HG03066 (cell line): Measurements from ENCODE around the gene CPVL.

Experiments
- ATAC-seq: cut with Tn5 transposase; IDR thresholded peaks from one replicate; pipeline ENCODE4 v1.9.1; 2021; ENCODE audit warnings: low read depth; ENCODE audit not compliant: unreplicated experiment

CPVL gene

GRCh38 chr7:28984631-28985030 is 161.7 kb downstream of the CPVL start:
- ATAC-seq = no peak

DNA sequence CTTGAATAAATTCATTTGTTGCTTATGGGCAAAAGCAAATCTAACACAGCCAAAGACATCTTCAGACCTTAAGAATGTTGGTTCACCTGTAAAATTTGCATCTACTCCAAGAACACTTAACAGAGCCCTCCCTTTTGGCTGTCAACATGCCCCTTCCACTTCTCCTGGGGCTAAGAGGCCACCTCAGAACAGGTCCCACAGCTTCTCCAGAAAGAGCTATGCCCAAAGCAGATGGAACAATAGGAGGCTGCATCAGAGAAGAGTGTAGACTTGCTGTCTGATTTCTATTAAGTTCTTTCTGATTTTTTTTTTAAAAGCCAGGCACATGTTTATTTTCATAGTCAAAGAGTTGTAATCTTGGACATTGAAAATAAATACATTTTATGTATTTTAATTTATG is 162.1 kb downstream of the CPVL start:
- no peak for ATAC-seq

GRCh38 chr7:28983396-28984190 is 162.7 kb downstream of the CPVL start:
- no peak for ATAC-seq

- no peak for ATAC-seq
Measured at GRCh38 chr7:28981161-28981465, 165.2 kb downstream of the CPVL start.

- no peak for ATAC-seq
Measured at GRCh38 chr7:28980451-28981160, 165.7 kb downstream of the CPVL start.

GRCh38 chr7:28979776-28980175 is 166.6 kb downstream of the CPVL start:
- ATAC-seq = no peak

GRCh38 chr7:28977881-28978280 is 168.5 kb downstream of the CPVL start:
- ATAC-seq = no peak

DNA sequence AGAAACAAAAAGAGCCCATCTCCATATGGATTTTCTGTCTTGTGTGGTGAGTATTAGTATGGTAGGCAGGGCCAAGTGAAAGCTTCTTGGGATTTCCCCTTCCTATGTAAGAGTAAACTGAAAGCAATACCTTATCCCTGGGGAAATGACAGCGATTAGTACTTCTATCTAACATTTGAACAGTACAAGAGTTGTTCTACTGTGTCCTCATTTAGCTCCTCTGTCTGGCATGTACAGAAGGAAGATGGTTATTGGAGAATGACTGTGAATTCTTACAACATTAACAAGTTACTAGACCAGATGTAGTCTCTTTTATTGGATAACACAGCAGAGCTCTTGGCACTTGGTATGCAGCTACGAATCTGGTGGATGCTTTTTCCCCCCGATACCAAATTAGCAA is 170.3 kb downstream of the CPVL start:
- no peak for ATAC-seq

DNA sequence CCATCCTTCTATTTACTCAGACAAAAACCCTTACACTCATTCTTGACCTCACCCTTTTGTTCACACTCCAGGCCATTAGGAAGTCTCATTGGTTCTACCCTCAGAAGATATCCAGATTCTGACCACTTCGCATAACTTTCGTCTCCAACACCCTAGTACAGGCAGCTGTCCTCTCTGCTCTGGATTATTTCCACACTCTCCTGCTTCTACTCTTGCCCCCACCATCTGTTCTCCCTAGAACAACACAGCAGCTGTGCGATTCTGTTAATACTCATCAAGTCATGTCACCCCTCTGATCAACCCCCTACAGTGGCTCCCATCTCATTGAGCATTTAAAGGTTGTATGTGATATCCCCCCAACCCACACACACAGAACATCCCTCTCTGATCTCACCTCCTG is 172.7 kb downstream of the CPVL start:
- no peak for ATAC-seq

GRCh38 chr7:28964056-28964455 is 182.3 kb downstream of the CPVL start:
- no peak for ATAC-seq

DNA sequence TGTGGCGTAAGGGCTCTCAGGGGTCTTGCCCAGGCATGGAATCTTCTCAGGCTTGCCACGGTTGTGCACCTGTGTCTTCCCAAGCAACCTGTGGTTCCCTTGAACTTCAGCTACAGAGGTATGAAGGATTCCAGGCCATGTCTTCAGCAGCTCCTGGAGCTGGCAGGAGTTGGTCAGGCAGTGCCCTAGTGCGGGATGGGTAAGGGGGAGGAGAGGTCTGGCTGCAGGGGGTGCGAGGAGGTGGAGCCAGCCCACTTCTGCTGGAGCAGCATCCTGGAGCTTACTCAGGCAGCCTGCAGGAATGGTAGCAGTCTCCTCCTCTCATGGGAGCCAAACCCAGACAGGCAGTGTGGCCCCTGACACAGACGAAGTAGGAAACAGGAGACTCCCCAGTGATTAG is 184.4 kb downstream of the CPVL start:
- ATAC-seq = no peak

DNA sequence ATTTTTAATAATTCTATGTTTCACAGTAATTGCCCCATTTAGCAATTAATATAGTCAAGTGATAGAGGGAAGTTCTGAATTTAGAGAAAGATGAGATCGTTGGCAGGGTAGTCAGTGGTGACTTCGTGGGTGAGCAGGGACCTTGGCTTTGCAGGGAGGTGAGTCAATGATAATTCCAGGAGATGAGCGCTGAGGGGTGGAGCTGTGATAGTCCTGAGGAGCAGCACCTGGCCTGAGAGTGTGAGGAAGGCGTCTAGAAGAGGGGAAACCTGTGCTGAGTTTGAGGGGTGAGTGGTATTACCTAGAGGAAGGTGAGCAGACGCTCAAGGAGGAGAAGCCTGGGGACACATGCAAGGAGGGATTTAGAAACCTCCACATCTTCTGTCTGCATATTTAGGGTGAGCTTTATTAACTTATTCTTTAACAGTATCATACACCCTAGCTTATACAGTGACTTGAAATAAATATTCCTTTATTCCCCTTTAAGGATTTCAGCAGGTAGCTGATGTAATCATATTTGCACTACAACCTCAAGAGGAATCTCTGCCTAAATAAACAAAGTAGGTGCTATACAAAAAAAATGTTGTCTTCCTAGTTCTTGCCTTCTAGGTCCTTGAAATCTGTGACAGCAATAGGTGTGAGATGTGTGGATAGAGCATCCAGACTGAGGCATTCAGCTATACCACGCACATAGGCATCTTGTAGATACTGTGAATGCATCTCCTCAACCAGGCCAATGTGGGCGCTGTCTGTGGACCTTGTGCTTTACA is 186.1 kb downstream of the CPVL start:
- ATAC-seq = no peak

DNA sequence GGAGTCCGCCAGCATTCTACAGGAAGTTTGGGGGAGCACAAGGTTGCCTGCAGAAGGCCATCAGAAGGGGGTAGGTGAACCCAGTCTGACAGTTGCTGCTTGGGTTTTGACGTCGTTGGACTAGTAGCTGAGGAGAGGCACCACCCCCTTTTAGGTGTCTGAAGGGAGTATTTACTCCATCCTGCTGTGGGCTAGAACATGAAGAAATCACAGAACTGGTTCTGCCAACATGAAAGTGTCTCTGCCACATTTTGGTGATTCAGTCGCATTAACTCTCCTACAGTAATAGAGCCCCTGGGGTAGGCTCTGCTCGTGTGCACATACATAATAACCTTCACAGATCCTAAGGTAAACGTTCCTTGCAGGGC is 187.4 kb downstream of the CPVL start:
- ATAC-seq = no peak

DNA sequence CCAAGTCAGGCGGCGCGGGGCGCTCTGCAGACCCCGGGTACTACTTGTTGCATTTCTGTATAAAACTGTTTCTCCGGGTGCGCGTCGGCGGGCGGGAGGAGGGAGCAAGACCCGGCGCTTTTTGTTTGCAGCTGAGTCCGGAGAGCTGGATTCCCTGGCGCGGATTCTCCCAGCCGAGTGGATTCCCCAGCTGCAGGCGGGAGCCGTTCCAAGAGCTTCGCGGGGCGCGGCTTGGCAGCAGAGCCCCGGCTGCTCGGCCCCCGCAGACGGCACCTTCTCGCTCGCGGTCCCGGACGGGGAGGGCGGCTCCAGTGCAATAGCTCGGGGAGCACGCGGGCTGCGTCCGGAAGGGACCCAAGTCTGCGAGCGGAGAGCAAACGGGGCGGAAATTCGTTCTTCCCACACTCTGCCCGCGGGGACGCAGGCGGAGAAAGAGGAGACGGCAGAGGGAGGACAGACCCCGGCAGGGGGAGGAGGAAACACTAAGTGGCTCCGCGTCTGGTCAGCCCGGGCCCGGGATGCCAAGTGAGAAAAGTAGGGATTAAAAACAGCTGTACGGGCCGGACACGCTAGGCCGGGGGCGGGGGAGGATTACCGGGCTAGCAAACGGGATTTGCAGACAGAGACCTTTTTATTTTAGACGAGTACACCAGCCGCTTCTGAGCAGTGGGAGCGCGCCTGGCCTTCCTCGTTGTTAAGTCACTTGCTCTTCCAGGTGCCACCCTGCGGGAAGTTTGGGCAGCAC is 187.9 kb downstream of the CPVL start, which contains the start of gene TRIL:
Gene TRIL, minus strand, starts transcription at position 96 of the 745 bp plus-strand sequence. CDS start 284 bp downstream, outside the sequence.
- no peak for ATAC-seq

- ATAC-seq = no peak
Measured at GRCh38 chr7:28957751-28958234, 188.5 kb downstream of the CPVL start.

GRCh38 chr7:28957064-28957750 is 189.1 kb downstream of the CPVL start:
- no peak for ATAC-seq

GRCh38 chr7:28956608-28957063 is 189.7 kb downstream of the CPVL start:
- no peak for ATAC-seq

GRCh38 chr7:28955718-28956607 is 190.4 kb downstream of the CPVL start:
- ATAC-seq = no peak

- no peak for ATAC-seq
Measured at GRCh38 chr7:28955356-28955717, 191.0 kb downstream of the CPVL start.
